Stimulated activated CD8-positive, alpha-beta memory T cell treated with anti-CD3 and anti-CD28 coated beads, Interleukin-12 subunit alpha, Interleukin-12 subunit beta, amount 100 ng/mL, for 1 hour (primary cell): ENCODE results near the gene TMEM258.

Experiments used
- DNase-seq: peaks from one replicate; pipeline ENCODE4 v3.0.0-alpha.2; 2020; ENCODE audit warnings: low read depth

Gene TMEM258

DNA sequence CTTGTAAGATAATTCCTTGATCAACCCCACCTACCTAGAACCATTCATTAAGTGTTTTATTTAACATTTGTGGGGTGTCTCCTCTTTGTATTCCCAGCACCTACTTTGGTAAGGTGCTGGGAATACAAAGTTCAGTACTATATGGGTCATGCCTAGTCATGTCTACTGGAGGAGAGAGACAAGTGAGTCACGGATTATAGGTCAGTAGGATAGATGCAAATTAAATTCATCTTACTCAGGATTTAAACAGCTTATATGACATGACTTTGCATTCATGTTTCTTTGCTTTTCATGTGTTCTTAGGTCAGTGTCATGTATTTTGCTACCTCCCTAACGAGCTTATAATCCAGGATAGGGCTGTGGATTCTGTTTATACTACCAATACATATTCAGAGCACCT is 27.8 kb upstream of the TMEM258 start:
- DNase-seq: no peak

DNA sequence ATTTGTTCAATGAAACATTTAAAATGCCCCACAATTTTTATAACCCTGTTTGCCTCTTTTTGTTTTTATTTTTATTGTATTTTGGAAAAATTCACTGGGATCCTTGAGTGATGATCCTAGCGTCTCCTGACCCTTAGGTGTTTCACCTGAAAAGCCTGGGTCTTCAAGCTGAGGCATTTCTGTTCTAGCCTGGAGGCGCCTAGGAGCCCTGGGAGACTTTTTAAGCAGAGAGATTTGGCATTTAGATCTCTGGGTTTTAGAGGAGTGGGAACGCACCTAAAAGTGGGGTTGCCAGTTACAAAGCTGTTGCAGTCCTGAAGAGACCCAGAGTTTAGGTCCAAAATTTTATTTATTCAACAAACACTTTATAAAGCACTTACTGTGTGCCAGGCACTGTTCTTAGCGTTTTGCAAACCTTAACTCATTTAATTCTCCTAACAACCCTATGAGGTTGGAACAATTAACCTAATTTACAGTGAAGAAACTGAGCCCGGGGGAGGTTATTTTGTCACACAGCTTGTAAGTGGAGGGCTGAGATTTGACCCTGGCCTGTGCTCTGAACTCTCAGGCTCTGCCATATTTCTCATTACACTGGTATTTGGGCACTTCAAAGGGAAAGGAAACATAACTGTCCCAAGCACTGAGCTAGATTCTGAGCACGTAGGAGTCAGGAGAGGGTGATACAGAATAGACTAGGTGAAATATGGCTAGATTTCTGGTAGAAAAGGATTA is 25.2 kb upstream of the TMEM258 start:
- DNase-seq: no peak

GRCh38 chr11:61816736-61817455 is 24.5 kb upstream of the TMEM258 start, which contains the start of gene FADS1:
Gene FADS1 (minus strand): TSS chr11:61817003. CDS start chr11:61816929, 74 bp downstream.
- DNase-seq: peak; percentile 35

GRCh38 chr11:61815790-61816735 is 23.7 kb upstream of the TMEM258 start:
- DNase-seq: no peak

GRCh38 chr11:61814958-61815789 is 22.8 kb upstream of the TMEM258 start:
- no peak for DNase-seq

GRCh38 chr11:61814247-61814957 is 22.0 kb upstream of the TMEM258 start:
- no peak for DNase-seq

GRCh38 chr11:61812736-61813411 is 20.5 kb upstream of the TMEM258 start:
- DNase-seq: no peak

DNA sequence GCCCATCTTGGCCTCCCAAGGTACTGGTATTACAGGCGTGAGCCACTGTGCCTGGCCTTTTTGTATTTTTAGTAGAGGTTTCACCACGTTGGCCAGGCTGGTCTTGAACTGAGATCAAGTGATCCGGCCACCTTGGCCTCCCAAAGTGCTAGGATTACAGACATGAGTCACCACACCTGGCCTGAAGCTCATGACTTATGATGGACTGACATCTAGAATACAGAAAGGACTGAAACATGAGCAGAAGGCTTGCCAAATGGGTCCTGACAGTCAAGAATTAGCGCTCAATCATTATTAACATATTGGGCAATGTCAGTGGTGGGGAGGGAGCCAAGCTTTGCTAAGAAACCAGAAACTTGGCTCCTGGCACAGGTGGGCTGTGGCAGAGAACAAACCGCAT is 19.4 kb upstream of the TMEM258 start:
- no peak for DNase-seq

DNA sequence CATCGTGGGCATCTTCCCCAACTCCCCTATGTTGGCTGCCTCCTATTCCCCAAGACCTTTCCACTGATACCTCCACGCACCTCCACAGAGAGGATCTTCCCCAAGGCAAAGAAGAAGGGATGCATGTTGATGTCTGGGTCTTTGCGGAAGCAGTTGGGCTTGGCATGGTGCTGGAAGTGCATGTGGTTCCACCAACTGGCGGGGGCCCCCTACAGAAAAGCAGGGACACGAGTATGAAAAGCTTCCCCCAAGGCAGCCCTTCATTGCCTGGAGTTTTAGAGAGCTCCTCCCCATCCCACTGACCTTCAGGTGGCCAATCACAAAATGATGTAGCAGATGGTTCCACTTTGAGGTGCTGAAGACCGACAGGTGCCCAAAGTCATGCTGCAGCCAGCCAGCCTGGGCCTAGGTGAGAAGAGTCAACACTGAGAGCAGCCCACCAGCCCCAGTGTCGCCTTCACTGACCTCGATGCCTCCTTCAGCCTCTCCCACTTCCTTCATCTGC is 18.3 kb upstream of the TMEM258 start:
- no peak for DNase-seq

DNA sequence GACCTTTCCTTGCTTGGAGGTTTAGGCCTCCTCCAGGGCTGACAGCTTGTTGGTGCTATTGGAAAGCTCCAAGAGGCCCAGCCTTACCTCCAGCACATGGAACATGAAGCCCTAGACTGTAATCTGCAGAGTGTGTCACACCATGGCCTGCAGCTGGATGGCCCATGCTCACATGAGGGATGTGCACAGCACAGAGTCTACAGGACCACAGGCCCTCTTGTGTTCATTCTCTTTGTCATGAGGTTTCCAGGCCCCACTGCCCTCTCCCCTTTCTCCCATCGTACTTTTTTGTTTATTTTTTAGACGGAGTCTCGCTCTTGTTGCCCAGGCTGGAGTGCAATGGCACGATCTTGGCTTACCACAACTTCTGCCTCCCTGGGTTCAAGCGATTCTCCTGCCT is 14.4 kb upstream of the TMEM258 start:
- DNase-seq: no peak

DNA sequence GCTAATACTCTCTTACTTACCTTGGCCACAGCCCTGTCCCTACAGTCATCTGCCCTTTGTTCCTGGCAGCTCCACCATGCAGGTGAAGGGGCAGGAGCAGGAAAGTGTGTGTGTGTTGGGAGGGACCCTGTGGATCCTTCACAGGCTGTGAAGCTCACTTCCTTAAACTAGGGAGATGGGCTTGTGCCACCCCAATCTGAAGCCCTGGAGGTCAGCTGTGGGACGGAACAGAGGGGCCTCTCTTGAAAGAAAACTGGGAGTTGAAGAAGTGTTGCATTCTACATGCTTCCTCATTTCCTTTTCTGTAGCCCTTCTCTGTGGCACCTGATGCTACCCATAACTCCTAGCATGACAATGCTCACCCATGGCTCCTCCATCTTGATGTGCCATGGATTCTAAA is 12.7 kb upstream of the TMEM258 start:
- DNase-seq: no peak

- DNase-seq: no peak
Measured at GRCh38 chr11:61803889-61804647, 11.7 kb upstream of the TMEM258 start.

DNA sequence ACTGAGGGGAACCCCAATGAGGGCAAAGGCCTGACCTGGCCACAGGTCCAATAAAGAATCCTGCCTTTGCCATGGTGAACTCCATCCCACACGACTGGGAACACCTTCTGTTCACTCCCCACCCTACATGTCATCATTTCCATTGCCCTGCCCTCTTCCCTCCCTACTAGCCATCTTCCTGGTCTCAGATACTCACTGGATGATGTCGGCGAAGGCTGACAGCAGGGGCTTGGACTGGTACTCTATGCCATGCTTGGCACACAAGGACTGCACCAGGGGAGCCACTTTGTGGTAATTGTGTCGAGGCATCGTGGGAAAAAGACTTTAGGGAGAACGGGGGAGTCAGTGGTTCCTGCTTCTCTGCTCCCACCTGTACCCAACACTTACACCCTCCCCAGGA is 10.2 kb upstream of the TMEM258 start:
- DNase-seq: no peak

DNA sequence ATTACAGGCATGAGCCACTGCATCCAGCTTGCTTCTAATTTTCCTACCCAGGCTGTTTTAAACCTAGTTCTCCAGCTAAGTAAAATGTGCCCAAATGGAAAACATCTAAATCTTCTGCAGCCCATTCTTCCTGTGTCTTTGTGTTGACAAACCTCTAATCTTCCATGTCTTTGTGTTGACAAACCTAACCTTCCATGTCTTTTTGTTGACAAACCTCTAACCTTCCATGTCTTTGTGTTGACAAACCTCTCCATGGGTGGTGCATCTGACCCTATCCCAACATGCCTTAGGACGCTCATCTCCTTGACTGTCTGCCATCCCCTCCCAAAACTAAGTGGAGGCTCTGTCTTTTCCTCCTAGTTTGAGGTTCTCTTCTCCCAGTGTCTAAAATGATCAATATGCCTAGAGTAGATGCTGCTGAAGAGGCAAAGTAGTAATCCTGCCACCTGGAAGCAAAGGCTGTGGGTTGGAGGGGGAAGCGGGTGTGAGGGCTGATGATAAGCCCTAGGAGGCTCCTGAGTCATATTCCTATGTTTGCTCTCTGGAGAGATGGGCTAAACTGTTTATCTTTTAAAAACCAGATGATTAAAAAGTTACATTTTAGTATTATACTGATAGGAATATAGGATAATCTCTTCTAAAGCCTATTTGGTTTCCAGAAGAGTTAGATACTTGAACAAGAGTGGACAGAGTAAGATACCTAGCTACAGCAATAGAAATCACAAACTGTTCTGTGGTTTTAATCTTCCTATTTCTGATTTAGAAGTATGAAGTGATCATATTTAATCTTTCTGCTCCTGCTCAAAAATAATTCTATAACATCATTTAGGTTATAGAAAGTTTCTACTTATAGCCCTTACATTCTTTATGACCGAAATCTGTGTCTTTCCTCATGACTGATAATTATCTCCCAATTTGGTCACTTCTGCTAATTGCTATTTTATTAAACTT is 8.2 kb upstream of the TMEM258 start:
- no peak for DNase-seq

GRCh38 chr11:61799665-61800284 is 7.4 kb upstream of the TMEM258 start:
- DNase-seq: no peak

GRCh38 chr11:61797263-61797944 is 5.0 kb upstream of the TMEM258 start:
- peak; percentile 51 for DNase-seq

GRCh38 chr11:61795876-61796526 is 3.6 kb upstream of the TMEM258 start:
- no peak for DNase-seq
